ENCODE measurements around the gene ITIH5. TPM values are rescaled to one million over a fixed set of nuclear protein-coding genes. Genes with fewer than 3 reads are reported as not detected.

ITIH5 gene
- total RNA-seq, 1 donor from 2014 or later: 0.29 TPM

- H3K36me3 Mint-ChIP-seq (ENCODE audit: unreplicated experiment): no peaks in the 10 kb centered on the region
- peaks cover 5% of the 10 kb centered on the region for H3K4me1 Mint-ChIP-seq (ENCODE audit: low read depth, unreplicated experiment)
- no peak overlapping the region for H3K27ac Mint-ChIP-seq (ENCODE audit: unreplicated experiment)
- no peak overlapping the region for H3K4me3 Mint-ChIP-seq (ENCODE audit: unreplicated experiment)
- no peaks in the 10 kb centered on the region for H3K9me3 Mint-ChIP-seq (ENCODE audit: unreplicated experiment)
- TF ChIP-seq, protein P1, sequence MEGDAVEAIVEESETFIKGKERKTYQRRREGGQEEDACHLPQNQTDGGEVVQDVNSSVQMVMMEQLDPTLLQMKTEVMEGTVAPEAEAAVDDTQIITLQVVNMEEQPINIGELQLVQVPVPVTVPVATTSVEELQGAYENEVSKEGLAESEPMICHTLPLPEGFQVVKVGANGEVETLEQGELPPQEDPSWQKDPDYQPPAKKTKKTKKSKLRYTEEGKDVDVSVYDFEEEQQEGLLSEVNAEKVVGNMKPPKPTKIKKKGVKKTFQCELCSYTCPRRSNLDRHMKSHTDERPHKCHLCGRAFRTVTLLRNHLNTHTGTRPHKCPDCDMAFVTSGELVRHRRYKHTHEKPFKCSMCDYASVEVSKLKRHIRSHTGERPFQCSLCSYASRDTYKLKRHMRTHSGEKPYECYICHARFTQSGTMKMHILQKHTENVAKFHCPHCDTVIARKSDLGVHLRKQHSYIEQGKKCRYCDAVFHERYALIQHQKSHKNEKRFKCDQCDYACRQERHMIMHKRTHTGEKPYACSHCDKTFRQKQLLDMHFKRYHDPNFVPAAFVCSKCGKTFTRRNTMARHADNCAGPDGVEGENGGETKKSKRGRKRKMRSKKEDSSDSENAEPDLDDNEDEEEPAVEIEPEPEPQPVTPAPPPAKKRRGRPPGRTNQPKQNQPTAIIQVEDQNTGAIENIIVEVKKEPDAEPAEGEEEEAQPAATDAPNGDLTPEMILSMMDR (IDR thresholded peaks at IDR 0.05; ENCODE audit: partially characterized antibody, unreplicated experiment): no peak
- DNase-seq: no peak
- no peaks in the 10 kb centered on the region for H3K27me3 Mint-ChIP-seq (ENCODE audit: unreplicated experiment)
Observed at GRCh38 chr10:7518693-7519092, 148.1 kb downstream of the ITIH5 start.

- DNase-seq: no peak
- H3K4me3 Mint-ChIP-seq (ENCODE audit: unreplicated experiment): no peak overlapping the region
- peaks cover 8% of the 10 kb centered on the region for H3K4me1 Mint-ChIP-seq (ENCODE audit: low read depth, unreplicated experiment)
- no peak overlapping the region for H3K27ac Mint-ChIP-seq (ENCODE audit: unreplicated experiment)
- TF ChIP-seq, protein P1 (IDR thresholded peaks at IDR 0.05; ENCODE audit: partially characterized antibody, unreplicated experiment): no peak
- H3K9me3 Mint-ChIP-seq (ENCODE audit: unreplicated experiment): peaks cover under 1% of the 10 kb centered on the region
- H3K27me3 Mint-ChIP-seq (ENCODE audit: unreplicated experiment): no peaks in the 10 kb centered on the region
- H3K36me3 Mint-ChIP-seq (ENCODE audit: unreplicated experiment): no peaks in the 10 kb centered on the region
Observed at GRCh38 chr10:7515439-7515838, 151.3 kb downstream of the ITIH5 start.

- no peak for DNase-seq
- H3K4me3 Mint-ChIP-seq (ENCODE audit: unreplicated experiment): no peak overlapping the region
- peaks cover 7% of the 10 kb centered on the region for H3K9me3 Mint-ChIP-seq (ENCODE audit: unreplicated experiment)
- H3K27me3 Mint-ChIP-seq (ENCODE audit: unreplicated experiment): peaks cover 3% of the 10 kb centered on the region
- TF ChIP-seq, protein P1 (IDR thresholded peaks at IDR 0.05; ENCODE audit: partially characterized antibody, unreplicated experiment): no peak
- H3K4me1 Mint-ChIP-seq (ENCODE audit: low read depth, unreplicated experiment): peaks cover 8% of the 10 kb centered on the region
- no peak overlapping the region for H3K27ac Mint-ChIP-seq (ENCODE audit: unreplicated experiment)
- peaks cover 6% of the 10 kb centered on the region for H3K36me3 Mint-ChIP-seq (ENCODE audit: unreplicated experiment)
Observed at GRCh38 chr10:7513936-7514335, 152.8 kb downstream of the ITIH5 start.

GRCh38 chr10:7513455-7513854, 153.3 kb downstream of the ITIH5 start:
- Mint-ChIP-seq H3K27ac (ENCODE audit: unreplicated experiment) (no peak overlapping the region), H3K4me1 (ENCODE audit: low read depth, unreplicated experiment) (peaks cover 8% of the 10 kb centered on the region)
- TF ChIP-seq, protein P1 (IDR thresholded peaks at IDR 0.05; ENCODE audit: partially characterized antibody, unreplicated experiment): no peak

GRCh38 chr10:7512487-7512886, 154.3 kb downstream of the ITIH5 start:
- Mint-ChIP-seq H3K9me3 (ENCODE audit: unreplicated experiment) (peaks cover 13% of the 10 kb centered on the region), H3K4me1 (ENCODE audit: low read depth, unreplicated experiment) (peaks cover 8% of the 10 kb centered on the region), H3K27ac (ENCODE audit: unreplicated experiment) (no peak overlapping the region), H3K36me3 (ENCODE audit: unreplicated experiment) (peaks cover 9% of the 10 kb centered on the region), H3K4me3 (ENCODE audit: unreplicated experiment) (no peak overlapping the region), H3K27me3 (ENCODE audit: unreplicated experiment) (peaks cover 3% of the 10 kb centered on the region)
- no peak for DNase-seq
- TF ChIP-seq, protein P1 (IDR thresholded peaks at IDR 0.05; ENCODE audit: partially characterized antibody, unreplicated experiment): no peak

More at GRCh38 chr10:7513455-7513854, 153.3 kb downstream of the ITIH5 start:
- Mint-ChIP-seq H3K36me3 (ENCODE audit: unreplicated experiment) (peaks cover 6% of the 10 kb centered on the region), H3K27me3 (ENCODE audit: unreplicated experiment) (peaks cover 3% of the 10 kb centered on the region), H3K4me3 (ENCODE audit: unreplicated experiment) (no peak overlapping the region), H3K9me3 (ENCODE audit: unreplicated experiment) (peaks cover 11% of the 10 kb centered on the region)
- no peak for DNase-seq
